Cerebellar cortex (tissue), 1 donor: Measurements from ENCODE around the gene CFAP61.

Experiments used
- DNase-seq: peaks from one replicate; pipeline ENCODE4 v3.0.0-alpha.2; 2015; ENCODE audit warnings: low spot score

The CFAP61 gene

GRCh38 chr20:20399531-20400500, 347.5 kb downstream of the CFAP61 start:
- no peak for DNase-seq

- DNase-seq = no peak
Measured at GRCh38 chr20:20401991-20402390, 349.7 kb downstream of the CFAP61 start.

- peak; percentile 64 for DNase-seq
Measured at GRCh38 chr20:20404633-20405032, 352.3 kb downstream of the CFAP61 start.

- no peak for DNase-seq
Measured at GRCh38 chr20:20405623-20406022, 353.3 kb downstream of the CFAP61 start.

DNA sequence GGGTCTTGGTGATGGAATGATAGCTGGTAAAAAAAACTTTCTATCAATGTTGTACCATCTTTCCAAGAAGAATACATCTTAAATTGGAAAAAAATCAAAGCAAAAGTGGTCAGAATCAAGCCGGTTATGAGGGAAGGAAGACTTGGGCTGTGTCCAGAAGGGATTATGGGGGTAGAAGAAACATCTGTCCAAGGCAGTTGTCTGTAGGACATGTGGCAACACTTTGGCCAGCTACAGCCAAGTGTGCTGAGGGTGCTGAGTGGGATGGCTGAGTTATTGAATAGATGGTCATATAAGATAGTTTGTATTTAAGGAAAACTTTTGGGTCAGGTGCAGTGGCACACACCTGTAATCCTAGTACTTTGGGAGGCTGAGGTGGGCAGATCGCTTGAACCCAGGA, 354.0 kb downstream of the CFAP61 start:
- DNase-seq = no peak

GRCh38 chr20:20407891-20408805, 355.8 kb downstream of the CFAP61 start:
- peak; percentile 84 for DNase-seq

GRCh38 chr20:20409331-20409730, 357.0 kb downstream of the CFAP61 start:
- DNase-seq = peak; percentile 4
